Tongue (tissue), 2 donors: ENCODE measurements around the gene SREK1. TPM values are rescaled to one million over a fixed set of nuclear protein-coding genes. Genes with fewer than 3 reads are reported as not detected.

Source experiments
- DNase-seq: peaks from one replicate; pipeline ENCODE4 v3.0.0-alpha.2; 2015
- total RNA-seq: library from RNA; depleted of rRNA; stranded (reverse); fragments of >200 nt; gene quantifications from one replicate; pipeline ENCODE4 v1.2.3, GENCODE V29; 2014

The SREK1 gene
- total RNA-seq, 1 donor from 2014 or later = 134 TPM

- no peak for DNase-seq
These were observed 79.5 kb downstream of the SREK1 start for GRCh38 chr5:66223637-66224036.

- no peak for DNase-seq
These were observed 80.2 kb downstream of the SREK1 start for GRCh38 chr5:66224274-66224673.

GRCh38 chr5:66224773-66225553 lies 80.9 kb downstream of the SREK1 start:
- DNase-seq = no peak

GRCh38 chr5:66230551-66230950 lies 86.5 kb downstream of the SREK1 start:
- DNase-seq = no peak

GRCh38 chr5:66231508-66231907 lies 87.4 kb downstream of the SREK1 start:
- no peak for DNase-seq

GRCh38 chr5:66232275-66232674 lies 88.2 kb downstream of the SREK1 start:
- DNase-seq = no peak

GRCh38 chr5:66232706-66233445 lies 88.8 kb downstream of the SREK1 start:
- no peak for DNase-seq

Other genes starting within 250 kb of the SREK1 start
- gene ERBIN, start 217.7 kb upstream of the SREK1 start, total RNA-seq = 95.0 TPM